Chondrocyte (in vitro differentiated cells): ENCODE data around the gene SMAD2. TPM values are rescaled to one million over a fixed set of nuclear protein-coding genes. Genes with fewer than 3 reads are reported as not detected.

ENCODE experiments used
- DNase-seq: peaks from one replicate; pipeline ENCODE4 v3.0.0; 2021; ENCODE audit warnings: mixed read lengths, low spot score
- H3K27ac Mint-ChIP-seq: one replicate; pipeline ENCODE4 v1.8.0; 2021; ENCODE audit warnings: mild to moderate bottlenecking, moderate library complexity, mixed read lengths; ENCODE audit not compliant: unreplicated experiment
- H3K27me3 Mint-ChIP-seq: 2 replicates; pipeline ENCODE4 v1.8.0; 2021; ENCODE audit warnings: low read depth, mixed read lengths
- H3K36me3 Mint-ChIP-seq: 2 replicates; pipeline ENCODE4 v1.8.0; 2021; ENCODE audit warnings: low read depth, mixed read lengths
- H3K4me1 Mint-ChIP-seq: 2 replicates; pipeline ENCODE4 v1.8.0; 2021; ENCODE audit warnings: low read depth, mild to moderate bottlenecking, mixed read lengths
- H3K4me3 Mint-ChIP-seq: one replicate; pipeline ENCODE4 v1.8.0; 2021; ENCODE audit warnings: mild to moderate bottlenecking, moderate library complexity, mixed read lengths; ENCODE audit not compliant: unreplicated experiment
- H3K9me3 Mint-ChIP-seq: 2 replicates; pipeline ENCODE4 v1.8.0; 2021; ENCODE audit warnings: low read depth, mixed read lengths
- CTCF ChIP-seq: fragments of 200-600 bp; sonication (generic); IDR thresholded peaks from 2 replicates; pipeline ENCODE4 v1.5.0; 2021; ENCODE audit warnings: antibody characterized with exemption, mild to moderate bottlenecking, moderate library complexity
- total RNA-seq: library from RNA; stranded (reverse); gene quantifications from 3 replicates; pipeline ENCODE4 v1.2.1, GENCODE V29; 2021

SMAD2 gene
- total RNA-seq, 1 donor from 2014 or later: 151 TPM

DNA sequence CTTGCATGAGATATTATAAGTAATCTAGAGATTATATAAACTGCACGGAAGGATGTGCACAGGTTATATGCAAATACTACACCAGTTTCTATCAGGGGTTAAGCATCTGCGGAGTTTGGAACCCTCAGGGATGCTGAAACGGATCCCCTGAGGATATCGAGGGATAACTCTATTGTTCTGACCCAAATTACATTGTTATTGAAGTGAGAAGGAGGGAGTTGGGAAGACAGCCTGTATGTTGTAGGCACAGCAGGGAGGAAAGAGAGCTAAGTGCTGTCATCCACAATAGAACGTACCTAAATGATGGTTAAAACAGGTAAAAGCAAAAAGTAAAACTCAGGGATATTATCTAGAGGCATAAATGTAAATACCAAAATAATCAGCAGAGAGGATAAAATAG, 44.6 kb upstream of the SMAD2 start:
- no peak for TF ChIP-seq CTCF
- Mint-ChIP-seq H3K36me3 (no peaks in the 10 kb centered on the region), H3K27ac (no peak overlapping the region), H3K4me1 (peaks cover under 1% of the 10 kb centered on the region), H3K27me3 (peaks cover 6% of the 10 kb centered on the region), H3K4me3 (no peak overlapping the region), H3K9me3 (no peaks in the 10 kb centered on the region)
- no peak for DNase-seq

- no peaks in the 10 kb centered on the region for H3K9me3 Mint-ChIP-seq
- H3K27ac Mint-ChIP-seq: no peak overlapping the region
- peaks cover 26% of the 10 kb centered on the region for H3K4me1 Mint-ChIP-seq
- no peak for TF ChIP-seq CTCF
- H3K4me3 Mint-ChIP-seq: no peak overlapping the region
- no peak for DNase-seq
- no peaks in the 10 kb centered on the region for H3K36me3 Mint-ChIP-seq
- H3K27me3 Mint-ChIP-seq: peaks cover 6% of the 10 kb centered on the region
Measured at GRCh38 chr18:47970664-47971531, 40.4 kb upstream of the SMAD2 start.

GRCh38 chr18:47969816-47970215, 39.4 kb upstream of the SMAD2 start:
- H3K4me3 Mint-ChIP-seq: no peak overlapping the region
- no peaks in the 10 kb centered on the region for H3K9me3 Mint-ChIP-seq
- peaks cover 26% of the 10 kb centered on the region for H3K4me1 Mint-ChIP-seq
- peaks cover 6% of the 10 kb centered on the region for H3K27me3 Mint-ChIP-seq
- no peak for DNase-seq
- H3K36me3 Mint-ChIP-seq: no peaks in the 10 kb centered on the region
- no peak for TF ChIP-seq CTCF
- peak overlapping the region; percentile 51 for H3K27ac Mint-ChIP-seq

DNA sequence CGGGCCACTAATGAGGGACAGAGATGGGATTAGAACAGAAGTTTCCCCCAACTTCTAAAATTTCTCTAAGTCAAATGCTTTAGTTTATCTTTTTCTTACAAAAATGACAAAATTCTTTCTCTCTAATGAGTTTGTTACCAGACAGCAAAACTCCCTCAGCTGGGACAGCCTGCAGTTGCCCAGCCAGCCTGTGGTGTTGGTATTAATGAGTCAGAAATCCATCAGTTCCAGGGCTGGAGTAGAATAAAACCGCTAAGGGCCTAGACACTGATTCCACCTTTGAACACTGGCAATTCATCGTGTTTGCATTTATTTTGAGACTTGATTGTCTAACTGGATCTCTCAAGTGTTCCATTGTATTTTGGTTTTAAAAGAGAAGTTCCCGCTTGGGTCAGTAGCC, 38.3 kb upstream of the SMAD2 start:
- no peak for DNase-seq
- peaks cover 3% of the 10 kb centered on the region for H3K27me3 Mint-ChIP-seq

More for the DNA sequence above, 38.3 kb upstream of the SMAD2 start:
- TF ChIP-seq CTCF: no peak
- Mint-ChIP-seq H3K4me1 (peaks cover 26% of the 10 kb centered on the region), H3K27ac (peak overlapping the region; percentile 87), H3K36me3 (no peaks in the 10 kb centered on the region), H3K9me3 (no peaks in the 10 kb centered on the region), H3K4me3 (peak overlapping the region; percentile 3)
